Cardiac fibroblast (primary cell): Measurements from ENCODE around the gene LRRC8B.

Experiments
- DNase-seq, 2 donors: peaks; one replicate each; pipeline versions ENCODE4 v3.0.0 to v3.0.0-alpha.2; 2010; ENCODE audit warnings: low read depth in 2 of 2
- H3K4me3 ChIP-seq, 2 donors: replicated peaks in 1 of 2; 1 replicate in 1 of 2; 2 replicates in 1 of 2; pipeline ENCODE4 v1.5.1; 2011; ENCODE audit warnings: low read depth in 2 of 2, low read length in 2 of 2, mild to moderate bottlenecking in 2 of 2, moderate library complexity in 1 of 2
- CTCF ChIP-seq: IDR thresholded peaks from one replicate; pipeline ENCODE4 v1.5.1; 2011; ENCODE audit warnings: low read depth, mild to moderate bottlenecking, low read length, inconsistent platforms

LRRC8B gene

GRCh38 chr1:89555550-89555949 lies 30.9 kb downstream of the LRRC8B start:
- no peak for DNase-seq
- no peak for TF ChIP-seq CTCF
- no peak overlapping the region for H3K4me3 ChIP-seq

DNA sequence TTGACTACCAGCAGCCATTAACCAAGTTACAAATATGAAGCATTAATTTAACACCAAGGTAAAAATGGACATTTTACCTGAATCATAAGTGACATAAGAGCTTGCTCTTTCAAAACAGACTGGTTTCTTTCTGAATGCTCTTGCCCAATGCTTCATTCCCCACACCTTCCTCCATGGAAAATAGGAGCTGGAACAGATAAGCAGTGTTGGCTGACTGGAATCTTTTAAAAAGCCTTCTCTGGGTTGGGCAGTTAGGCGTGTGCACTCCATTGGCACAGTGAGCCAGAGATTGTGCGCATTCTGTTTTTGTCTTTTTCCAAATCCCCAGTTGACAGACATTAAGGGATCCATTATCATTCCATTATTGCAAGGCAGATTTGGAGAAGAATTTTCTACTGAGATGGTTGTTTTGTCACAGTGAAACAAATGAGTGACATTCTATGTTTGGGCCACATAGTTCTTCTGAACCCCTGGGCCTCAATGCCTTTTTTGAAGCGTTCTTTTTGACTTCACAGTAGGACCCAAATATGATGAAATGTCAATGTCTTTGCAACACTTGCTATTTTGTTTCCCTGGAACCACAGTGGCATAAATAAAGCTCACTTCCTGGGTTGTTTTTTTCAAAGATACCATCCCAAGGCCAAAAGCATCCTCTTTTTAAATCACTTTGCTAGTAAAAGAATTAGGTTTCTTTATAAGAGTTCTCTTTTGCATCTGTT lies 32.3 kb downstream of the LRRC8B start:
- no peak overlapping the region for H3K4me3 ChIP-seq
- no peak for DNase-seq
- no peak for TF ChIP-seq CTCF

DNA sequence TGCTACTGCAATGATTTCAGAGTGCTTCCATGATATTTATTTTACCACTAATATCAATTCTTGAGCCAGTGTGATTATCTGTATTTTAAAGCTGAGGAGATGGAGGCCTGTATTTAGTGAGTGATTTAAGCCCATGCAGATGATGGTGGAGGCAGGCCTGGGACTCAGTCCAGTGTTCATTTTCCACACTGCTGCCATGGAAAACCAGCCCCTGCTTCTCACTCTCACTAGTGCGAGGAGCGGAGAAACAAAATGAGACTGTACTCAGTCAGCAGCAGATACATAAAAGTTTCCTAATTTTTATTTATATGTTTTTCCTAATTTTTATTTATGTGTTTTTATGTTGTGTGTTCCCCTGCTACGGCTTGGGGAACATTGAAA lies 32.8 kb downstream of the LRRC8B start:
- TF ChIP-seq CTCF: no peak
- DNase-seq: no peak
- no peak overlapping the region for H3K4me3 ChIP-seq

GRCh38 chr1:89557956-89558355 lies 33.3 kb downstream of the LRRC8B start:
- no peak for DNase-seq
- TF ChIP-seq CTCF: no peak

GRCh38 chr1:89563957-89564604 lies 39.5 kb downstream of the LRRC8B start:
- no peak for DNase-seq
- no peak for TF ChIP-seq CTCF
- no peak overlapping the region for H3K4me3 ChIP-seq

More at GRCh38 chr1:89557956-89558355, 33.3 kb downstream of the LRRC8B start:
- no peak overlapping the region for H3K4me3 ChIP-seq

DNA sequence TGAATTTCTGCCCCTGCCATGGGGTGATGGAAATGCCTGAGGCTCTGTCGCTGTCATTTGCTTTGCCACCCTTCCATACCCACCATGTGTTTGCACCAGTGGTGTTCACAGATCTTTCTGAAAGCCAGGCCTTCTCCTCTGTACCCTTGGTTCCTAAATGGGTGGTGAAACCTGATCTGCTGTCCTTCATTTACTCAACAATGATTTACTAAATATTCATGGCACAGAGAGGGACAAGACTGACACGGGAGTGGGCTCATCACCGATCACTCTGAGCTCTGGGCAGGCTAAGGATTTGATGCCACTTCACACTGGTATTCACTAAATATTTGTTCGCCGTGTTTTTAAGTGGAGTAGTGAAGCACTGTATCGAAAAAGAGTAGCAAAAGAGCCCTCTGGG lies 40.9 kb downstream of the LRRC8B start:
- TF ChIP-seq CTCF: no peak
- no peak for DNase-seq
- H3K4me3 ChIP-seq: no peak overlapping the region
